Measurements from ENCODE around the gene FOLR3.
"Not testable (repeated sequence)": the region's sequence is repeated elsewhere in the genome, so short reads cannot be mapped to it uniquely, and the experiment has no call there.

FOLR3 gene

GRCh38 chr11:72135473-72135872 is at the start of gene FOLR3:
TSS of gene FOLR3 (plus strand) at chr11:72135725. CDS start at chr11:72135953, 228 bp downstream.
- ATAC-seq, H3K4me1 Mint-ChIP-seq, H3K9me3 Mint-ChIP-seq, H3K4me3 Mint-ChIP-seq, H3K27ac Mint-ChIP-seq, H3K27me3 Mint-ChIP-seq, DNase-seq: not testable (repeated sequence)

GRCh38 chr11:72088076-72088808 is 47.3 kb upstream of the FOLR3 start:
- DNase-seq = no peak
- Mint-ChIP-seq H3K9me3 (no peaks in the 10 kb centered on the region), H3K4me3 (no peak overlapping the region), H3K27ac (peak overlapping the region in 1 of 2 donors; percentile 15), H3K4me1 (peaks cover 16% of the 10 kb centered on the region), H3K27me3 (no peaks in the 10 kb centered on the region)
- peak; percentile 53 for ATAC-seq

- Mint-ChIP-seq H3K9me3 (no peaks in the 10 kb centered on the region), H3K27me3 (no peaks in the 10 kb centered on the region), H3K4me1 (peaks cover 10% of the 10 kb centered on the region), H3K27ac (no peak overlapping the region), H3K4me3 (no peak overlapping the region)
- DNase-seq (peak; percentile 48 to 65), ATAC-seq (peak; percentile 89)
Measured at GRCh38 chr11:72091292-72091691, 44.2 kb upstream of the FOLR3 start.

GRCh38 chr11:72098741-72099140 is 36.8 kb upstream of the FOLR3 start:
- peaks cover 37% of the 10 kb centered on the region for H3K4me1 Mint-ChIP-seq
- DNase-seq = no peak
- H3K4me3 Mint-ChIP-seq = no peak overlapping the region
- no peaks in the 10 kb centered on the region for H3K27me3 Mint-ChIP-seq
- no peaks in the 10 kb centered on the region for H3K9me3 Mint-ChIP-seq
- no peak for ATAC-seq
- peak overlapping the region; percentile 78 to 81 for H3K27ac Mint-ChIP-seq

- Mint-ChIP-seq H3K9me3 (no peaks in the 10 kb centered on the region), H3K4me3 (no peak overlapping the region), H3K4me1 (peaks cover 45% of the 10 kb centered on the region), H3K27me3 (no peaks in the 10 kb centered on the region), H3K27ac (no peak overlapping the region)
- DNase-seq = no peak
- no peak for ATAC-seq
Measured at GRCh38 chr11:72100009-72100408, 35.5 kb upstream of the FOLR3 start.

GRCh38 chr11:72100462-72100861 is 35.1 kb upstream of the FOLR3 start:
- ATAC-seq = no peak
- DNase-seq = no peak
- Mint-ChIP-seq H3K27ac (peak overlapping the region; percentile 76 to 87), H3K27me3 (no peaks in the 10 kb centered on the region), H3K4me1 (peaks cover 45% of the 10 kb centered on the region), H3K9me3 (no peaks in the 10 kb centered on the region), H3K4me3 (no peak overlapping the region)

GRCh38 chr11:72102162-72102561 is 33.4 kb upstream of the FOLR3 start:
- Mint-ChIP-seq H3K9me3 (no peaks in the 10 kb centered on the region), H3K27ac (peak overlapping the region; percentile 95), H3K4me3 (peak overlapping the region; percentile 92 to 93), H3K4me1 (peaks cover 45% of the 10 kb centered on the region), H3K27me3 (no peaks in the 10 kb centered on the region)
- DNase-seq (no peak), ATAC-seq (no peak)

- ATAC-seq (no peak), DNase-seq (no peak)
- H3K9me3 Mint-ChIP-seq = no peaks in the 10 kb centered on the region
- H3K27me3 Mint-ChIP-seq = no peaks in the 10 kb centered on the region
- H3K27ac Mint-ChIP-seq = peak overlapping the region; percentile 95
- peak overlapping the region; percentile 92 to 93 for H3K4me3 Mint-ChIP-seq
- peaks cover 45% of the 10 kb centered on the region for H3K4me1 Mint-ChIP-seq
Measured at GRCh38 chr11:72102631-72102945, 32.9 kb upstream of the FOLR3 start.

- Mint-ChIP-seq H3K9me3 (no peaks in the 10 kb centered on the region), H3K4me1 (peaks cover 45% of the 10 kb centered on the region), H3K27ac (peak within 1 kb of the TSS; percentile 95), H3K27me3 (no peaks in the 10 kb centered on the region), H3K4me3 (peak within 1 kb of the TSS; percentile 92 to 93)
- peak; percentile 96 to 98 for DNase-seq
- ATAC-seq = peak; percentile 97
Measured at GRCh38 chr11:72102946-72103753, 32.4 kb upstream of the FOLR3 start, which contains the start of gene LAMTOR1. TSS of gene LAMTOR1 (minus strand) at chr11:72103297. CDS start at chr11:72103224, 73 bp downstream.

- H3K4me3 Mint-ChIP-seq = peak overlapping the region; percentile 92 to 93
- H3K27me3 Mint-ChIP-seq = no peaks in the 10 kb centered on the region
- no peak for DNase-seq
- no peak for ATAC-seq
- H3K27ac Mint-ChIP-seq = peak overlapping the region; percentile 95
- no peaks in the 10 kb centered on the region for H3K9me3 Mint-ChIP-seq
- H3K4me1 Mint-ChIP-seq = peaks cover 45% of the 10 kb centered on the region
Measured at GRCh38 chr11:72103754-72104167, 31.8 kb upstream of the FOLR3 start.

- DNase-seq = no peak
- peaks cover 33% of the 10 kb centered on the region for H3K4me1 Mint-ChIP-seq
- no peaks in the 10 kb centered on the region for H3K27me3 Mint-ChIP-seq
- peak within 1 kb of the TSS in 1 of 2 donors; percentile 42 for H3K27ac Mint-ChIP-seq
- ATAC-seq = no peak
- no peak within 1 kb of the TSS for H3K4me3 Mint-ChIP-seq
- no peaks in the 10 kb centered on the region for H3K9me3 Mint-ChIP-seq
Measured at GRCh38 chr11:72105888-72106287, 29.6 kb upstream of the FOLR3 start, which contains the start of gene TOMT. TSS of gene TOMT (plus strand) at chr11:72105924. CDS start at chr11:72105952, 28 bp downstream.

GRCh38 chr11:72111300-72112142 is 24.0 kb upstream of the FOLR3 start:
- Mint-ChIP-seq H3K4me3 (peak overlapping the region; percentile 88 to 96), H3K9me3 (peaks cover 0 to 6% of the 10 kb centered on the region in 2 donors), H3K27ac (peak overlapping the region; percentile 98 to 100), H3K4me1 (peaks cover 17% of the 10 kb centered on the region), H3K27me3 (no peaks in the 10 kb centered on the region)
- DNase-seq (no peak), ATAC-seq (peak; percentile 3)

- Mint-ChIP-seq H3K27ac (peak within 1 kb of the TSS; percentile 98 to 100), H3K27me3 (no peaks in the 10 kb centered on the region), H3K4me1 (peaks cover 17% of the 10 kb centered on the region), H3K9me3 (peaks cover 0 to 6% of the 10 kb centered on the region in 2 donors), H3K4me3 (peak within 1 kb of the TSS; percentile 88 to 96)
- ATAC-seq = peak; percentile 93
- DNase-seq = peak; percentile 95 to 98
Measured at GRCh38 chr11:72112143-72112977, 23.2 kb upstream of the FOLR3 start, which contains the start of gene ANAPC15. TSS of gene ANAPC15 (minus strand) at chr11:72112695. CDS start at chr11:72111276, 1,419 bp downstream.

- Mint-ChIP-seq H3K4me3 (peak overlapping the region; percentile 88 to 96), H3K4me1 (peaks cover 17% of the 10 kb centered on the region), H3K9me3 (peaks cover 0 to 6% of the 10 kb centered on the region in 2 donors), H3K27ac (peak overlapping the region; percentile 98 to 100), H3K27me3 (no peaks in the 10 kb centered on the region)
- ATAC-seq (no peak), DNase-seq (no peak)
Measured at GRCh38 chr11:72112978-72113808, 22.3 kb upstream of the FOLR3 start.
